Esophagus muscularis mucosa (tissue), 3 donors: ENCODE data around the gene TBC1D16.

ENCODE experiments used
- CTCF ChIP-seq, 3 experiments: fragments of 200-600 bp in 2 of 3; fragments of 450-650 bp in 1 of 3; sonication (generic) in 2 of 3; IDR thresholded peaks; one replicate each; pipeline ENCODE4 v1.5.1; 2017 to 2019; ENCODE audit warnings: antibody characterized with exemption in 3 of 3, mild to moderate bottlenecking in 2 of 3, moderate library complexity in 1 of 3
- EP300 ChIP-seq: sonication (generic); formaldehyde crosslinking; IDR thresholded peaks from one replicate; pipeline ENCODE4 v1.6.1; 2017; ENCODE audit warnings: antibody characterized with exemption

GRCh38 chr17:79935197-79935885 lies 100.3 kb downstream of the TBC1D16 start:
- TF ChIP-seq CTCF (IDR thresholded peaks at IDR 0.05) (no peak), EP300 (no peak)
